NB4 (cell line): ENCODE results near the gene VAT1L.

Experiments
- DNase-seq: peaks from one replicate; pipeline ENCODE4 v3.0.0; 2010; ENCODE audit warnings: low read depth
- H3K4me3 ChIP-seq: one replicate; pipeline ENCODE4 v1.5.1; 2011; ENCODE audit warnings: mild to moderate bottlenecking, low read depth, low read length, moderate library complexity
- CTCF ChIP-seq: IDR thresholded peaks from one replicate; pipeline ENCODE4 v1.5.1; 2012; ENCODE audit warnings: low read depth, low read length
- MAX ChIP-seq: IDR thresholded peaks from 2 replicates; pipeline ENCODE4 v1.6.1; 2011; ENCODE audit warnings: low read depth, low read length
- MYC ChIP-seq: IDR thresholded peaks from 2 replicates; pipeline ENCODE4 v1.6.1; 2011; ENCODE audit warnings: low read depth, low read length
- POLR2A ChIP-seq: IDR thresholded peaks from 2 replicates; pipeline ENCODE4 v1.6.1; 2011; ENCODE audit warnings: mild to moderate bottlenecking; ENCODE audit not compliant: insufficient read length; ENCODE audit errors: extremely low read depth

VAT1L gene

GRCh38 chr16:77998350-77999023 is 210.1 kb downstream of the VAT1L start:
- no peak for DNase-seq
- no peak for TF ChIP-seq MYC
- TF ChIP-seq CTCF: no peak
- no peak for TF ChIP-seq POLR2A
- TF ChIP-seq MAX: no peak
- H3K4me3 ChIP-seq: no peak overlapping the region

GRCh38 chr16:78001451-78002025 is 213.2 kb downstream of the VAT1L start:
- DNase-seq: no peak
- no peak overlapping the region for H3K4me3 ChIP-seq
- TF ChIP-seq MAX (no peak), CTCF (no peak), MYC (no peak), POLR2A (no peak)

- H3K4me3 ChIP-seq: no peak overlapping the region
- TF ChIP-seq MAX (no peak), CTCF (peak; percentile 81)
- DNase-seq: peak; percentile 90
Observed at GRCh38 chr16:78002915-78003538, 214.7 kb downstream of the VAT1L start.

GRCh38 chr16:78004517-78004916 is 216.2 kb downstream of the VAT1L start:
- DNase-seq: no peak
- no peak overlapping the region for H3K4me3 ChIP-seq
- TF ChIP-seq CTCF (no peak), MYC (no peak), POLR2A (no peak), MAX (no peak)

- peak; percentile 74 for TF ChIP-seq CTCF
- no peak for TF ChIP-seq MAX
- DNase-seq: peak; percentile 50
- H3K4me3 ChIP-seq: no peak overlapping the region
Observed at GRCh38 chr16:78005881-78006280, 217.5 kb downstream of the VAT1L start.
